Medulla oblongata (tissue), 1 donor: Measurements from ENCODE around the gene DNAJA1.

Source experiments
- DNase-seq: peaks from one replicate; pipeline ENCODE4 v3.0.0-alpha.2; 2015; ENCODE audit errors: extremely low spot score

DNAJA1 gene

GRCh38 chr9:33025572-33026342 is 684 bp downstream of the DNAJA1 start:
- peak; percentile 69 for DNase-seq

GRCh38 chr9:33029231-33029786 is 4.2 kb downstream of the DNAJA1 start:
- no peak for DNase-seq

DNA sequence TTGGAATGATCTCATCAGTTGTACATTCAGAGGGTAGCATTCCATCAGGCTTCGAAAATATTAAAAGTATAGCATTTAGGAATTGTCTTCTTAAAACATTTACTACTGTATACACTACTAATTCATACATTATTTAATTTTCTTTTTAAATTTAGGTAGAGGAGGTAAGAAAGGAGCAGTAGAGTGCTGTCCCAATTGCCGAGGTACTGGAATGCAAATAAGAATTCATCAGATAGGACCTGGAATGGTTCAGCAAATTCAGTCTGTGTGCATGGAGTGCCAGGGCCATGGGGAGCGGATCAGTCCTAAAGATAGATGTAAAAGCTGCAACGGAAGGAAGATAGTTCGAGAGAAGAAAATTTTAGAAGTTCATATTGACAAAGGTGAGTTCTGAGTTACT is 5.2 kb downstream of the DNAJA1 start:
- no peak for DNase-seq

GRCh38 chr9:33032292-33032691 is 7.2 kb downstream of the DNAJA1 start:
- no peak for DNase-seq

GRCh38 chr9:33032865-33033264 is 7.8 kb downstream of the DNAJA1 start:
- no peak for DNase-seq

GRCh38 chr9:33040792-33041431 is 15.8 kb downstream of the DNAJA1 start:
- DNase-seq: no peak

DNA sequence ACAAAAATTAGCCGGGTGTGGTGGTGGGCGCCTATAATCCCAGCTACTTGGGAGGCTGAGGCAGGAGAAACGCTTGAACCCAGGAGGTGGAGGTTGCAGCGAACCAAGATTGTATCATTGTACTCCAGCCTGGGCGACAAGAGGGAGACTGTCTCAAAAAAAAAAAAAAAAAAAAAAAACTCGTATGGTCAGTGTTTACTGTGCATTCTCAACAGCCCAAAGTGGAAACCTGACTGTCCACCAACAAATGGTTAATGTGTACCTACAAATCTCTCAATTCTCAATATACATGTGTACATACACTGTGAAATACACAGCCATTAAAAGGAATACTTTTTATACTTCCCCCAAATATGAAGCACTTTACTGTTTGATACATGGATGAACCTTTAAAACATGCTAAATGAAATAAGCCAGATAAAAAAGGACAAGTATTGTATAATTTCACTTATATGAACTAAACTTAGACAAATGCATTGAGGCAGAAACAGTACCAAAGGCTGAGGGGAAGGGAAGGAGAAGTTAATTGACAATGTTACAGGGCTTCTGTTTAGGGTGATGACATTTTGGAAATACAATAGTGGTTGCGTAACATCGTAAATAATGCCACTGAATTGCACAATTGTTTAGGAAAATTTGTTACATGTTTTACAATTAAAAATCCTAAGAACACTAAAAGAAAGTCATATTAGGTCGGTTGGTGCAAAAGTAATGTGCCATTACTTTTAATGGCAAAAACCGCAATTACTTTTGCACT is 16.5 kb downstream of the DNAJA1 start:
- DNase-seq: no peak

DNA sequence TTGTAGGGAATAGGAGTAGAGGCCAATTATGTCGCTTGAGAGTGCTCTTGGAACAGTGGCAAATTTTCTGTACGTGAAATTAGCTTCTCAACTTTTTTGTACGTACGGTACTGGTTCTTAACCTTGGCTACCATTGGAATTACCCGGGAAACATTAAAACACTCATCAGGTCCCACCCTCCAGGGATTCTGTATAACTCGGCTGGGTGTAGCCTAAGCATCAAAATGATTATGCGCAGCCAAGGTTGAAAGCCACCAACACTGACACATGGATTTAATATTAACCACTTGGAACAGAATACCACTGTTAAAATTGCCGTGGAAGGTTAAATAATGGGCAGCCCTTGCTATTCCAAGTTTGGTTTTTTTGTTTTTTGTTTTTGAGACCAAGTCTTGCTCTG is 17.4 kb downstream of the DNAJA1 start:
- DNase-seq: no peak

GRCh38 chr9:33043671-33044070 is 18.6 kb downstream of the DNAJA1 start:
- DNase-seq: no peak

- peak; percentile 88 for DNase-seq
Observed at GRCh38 chr9:33044162-33044673, 19.1 kb downstream of the DNAJA1 start.

- no peak for DNase-seq
Observed at GRCh38 chr9:33044677-33045282, 19.7 kb downstream of the DNAJA1 start.

DNA sequence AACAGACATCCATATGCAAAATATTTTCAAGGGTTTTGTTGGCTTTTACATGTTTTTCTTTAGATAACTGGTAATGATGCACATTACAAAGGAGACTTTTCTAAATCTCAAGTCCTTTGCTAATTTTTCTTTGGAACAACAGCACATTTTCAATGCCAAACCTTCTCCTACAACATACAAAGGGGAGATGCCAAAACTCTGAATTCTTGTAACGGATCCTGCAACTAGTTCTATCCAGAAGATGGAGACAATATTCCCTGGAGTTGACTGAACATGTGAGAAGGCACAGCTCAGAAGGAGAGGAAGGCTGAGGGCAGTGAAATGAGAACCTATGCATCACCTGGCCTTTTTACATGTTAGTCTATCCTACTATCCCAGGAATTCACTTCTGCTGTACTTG is 21.0 kb downstream of the DNAJA1 start:
- DNase-seq: no peak

- peak; percentile 39 for DNase-seq
Observed at GRCh38 chr9:33048054-33048465, 23.0 kb downstream of the DNAJA1 start.

GRCh38 chr9:33049680-33050361 is 24.7 kb downstream of the DNAJA1 start:
- DNase-seq: no peak

GRCh38 chr9:33051144-33051543 is 26.1 kb downstream of the DNAJA1 start:
- no peak for DNase-seq

- peak; percentile 77 for DNase-seq
Observed at GRCh38 chr9:33065157-33066076, 40.3 kb downstream of the DNAJA1 start.

GRCh38 chr9:33068991-33069390 is 43.9 kb downstream of the DNAJA1 start:
- DNase-seq: no peak

DNA sequence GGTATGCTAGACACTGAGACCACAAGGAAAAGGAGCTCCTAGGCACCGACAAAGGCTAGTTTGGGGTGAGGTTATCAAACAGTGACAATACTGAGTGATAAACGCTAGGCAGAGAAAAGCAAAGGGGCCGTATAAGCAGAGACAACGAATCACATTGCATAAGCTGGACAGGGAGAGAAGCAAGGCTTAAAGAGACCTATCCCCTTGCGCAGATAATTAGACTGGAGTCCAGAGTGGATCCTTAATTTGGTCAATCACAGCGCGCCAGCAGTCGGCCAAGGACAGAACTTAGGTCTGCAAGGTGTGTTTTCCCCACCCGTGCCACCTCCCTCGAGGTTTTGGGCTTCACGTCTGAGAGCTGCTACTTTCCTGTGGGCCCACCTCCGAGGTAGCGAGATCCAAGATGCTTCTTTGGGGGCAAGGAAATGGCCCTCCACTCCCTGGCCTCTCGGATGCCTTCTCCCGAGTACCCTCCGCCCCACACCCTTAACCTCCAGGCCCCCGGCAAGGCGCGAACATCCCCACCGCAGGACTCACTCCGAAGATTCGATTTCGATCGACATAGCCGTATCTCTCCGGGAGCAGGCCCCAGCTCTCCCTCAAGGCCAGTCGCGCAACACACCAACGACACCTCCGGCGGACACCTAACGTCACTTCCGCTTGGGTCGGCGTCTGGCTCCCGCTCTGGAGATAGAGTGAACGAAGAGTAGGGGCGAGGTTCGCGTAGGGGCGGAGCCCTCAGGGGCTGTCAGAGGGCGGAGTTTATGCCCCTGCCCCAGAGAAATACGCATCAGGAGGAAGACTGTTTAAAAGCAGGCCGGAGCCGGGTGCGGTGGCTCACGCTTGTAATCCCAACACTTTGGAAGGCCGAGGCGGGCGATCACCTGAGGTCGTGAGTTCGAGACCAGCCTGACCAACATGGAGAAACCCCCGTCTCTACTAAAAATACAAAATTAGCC is 51.3 kb downstream of the DNAJA1 start, which contains the start of gene SMU1:
SMU1 (minus strand) TSS at position 629 of the 959 bp plus-strand sequence; CDS start at position 563, 66 bp downstream.
- peak; percentile 98 for DNase-seq

GRCh38 chr9:33080534-33080933 is 55.5 kb downstream of the DNAJA1 start:
- DNase-seq: no peak
